HG03196 (cell line): ENCODE measurements around the gene DKK3.

ENCODE experiments used
- ATAC-seq: cut with Tn5 transposase; IDR thresholded peaks from one replicate; pipeline ENCODE4 v1.9.1; 2021; ENCODE audit not compliant: unreplicated experiment

Gene DKK3

DNA sequence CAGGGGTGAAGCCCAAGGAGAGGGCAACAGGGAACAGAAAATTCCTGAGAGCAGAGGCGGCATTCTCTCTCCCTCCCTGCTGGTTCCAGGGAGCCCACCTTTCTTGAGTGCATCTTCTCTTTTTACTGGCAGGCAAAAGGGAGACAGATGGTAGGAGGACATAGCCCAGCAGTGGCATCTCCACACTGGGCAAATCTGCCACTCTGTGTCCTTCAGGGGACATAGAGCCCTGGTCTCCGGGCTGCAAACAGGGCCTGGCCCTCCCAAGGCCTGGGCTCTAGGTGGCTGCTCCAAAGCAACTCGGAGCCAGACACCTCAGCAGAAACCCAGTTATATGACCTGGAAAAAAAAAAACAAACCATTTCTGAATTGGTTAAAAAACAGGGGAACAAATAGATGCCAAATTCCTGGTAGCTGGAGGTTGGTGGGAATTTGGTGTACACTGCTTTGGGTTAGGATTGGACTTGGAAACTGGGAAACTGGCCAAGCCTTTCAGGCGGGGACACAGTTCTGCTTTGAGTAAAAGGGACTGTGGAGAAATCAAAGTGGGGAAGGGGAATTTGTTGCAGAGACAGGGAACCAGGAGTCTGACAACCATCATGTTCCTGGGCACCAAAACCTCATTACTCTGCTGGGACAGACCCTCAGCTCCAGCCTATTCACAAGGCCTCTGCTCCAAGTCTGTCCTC is 23.6 kb upstream of the DKK3 start:
- no peak for ATAC-seq

GRCh38 chr11:12029738-12030363 is 21.4 kb upstream of the DKK3 start:
- ATAC-seq, result no peak

DNA sequence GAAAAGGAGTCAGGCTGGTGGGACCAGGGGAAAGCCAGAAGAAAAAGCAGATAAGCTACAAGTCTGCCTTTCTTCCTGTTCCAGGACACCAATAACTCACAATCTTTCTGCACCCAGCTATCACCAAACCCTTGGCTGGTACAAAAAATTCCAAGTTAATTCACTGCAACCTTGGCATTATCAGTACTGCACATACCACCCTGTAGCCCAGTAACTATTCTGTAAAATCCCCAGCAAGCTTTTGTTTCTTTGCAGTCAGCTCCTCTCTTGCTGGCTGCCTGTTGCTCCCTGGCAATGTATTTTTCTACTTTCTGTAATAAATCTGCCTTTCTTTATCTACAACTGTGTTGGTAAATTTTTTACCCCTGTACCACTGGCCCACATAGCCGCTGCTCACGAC is 20.7 kb upstream of the DKK3 start:
- no peak for ATAC-seq

DNA sequence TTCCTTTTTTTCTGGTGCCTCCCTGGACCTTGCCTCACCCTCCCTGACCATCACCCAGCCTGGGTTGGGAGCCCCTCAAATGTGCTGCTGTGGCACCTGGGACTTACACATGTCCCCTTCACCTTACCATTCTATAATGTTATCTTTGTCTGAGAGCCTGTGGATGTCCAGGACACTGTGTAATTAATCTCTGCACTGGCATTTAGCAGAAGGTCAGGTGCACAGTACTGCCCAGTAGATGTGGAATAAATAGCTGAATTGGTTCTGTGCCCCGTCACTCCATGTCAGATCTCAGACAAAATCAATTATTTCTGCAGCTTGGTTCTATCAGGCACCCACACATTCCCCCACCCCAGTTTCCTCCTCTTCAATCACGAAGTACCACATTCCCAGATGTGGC is 19.9 kb upstream of the DKK3 start:
- no peak for ATAC-seq

- ATAC-seq, result no peak
Measured at GRCh38 chr11:12026331-12027211, 18.1 kb upstream of the DKK3 start.

DNA sequence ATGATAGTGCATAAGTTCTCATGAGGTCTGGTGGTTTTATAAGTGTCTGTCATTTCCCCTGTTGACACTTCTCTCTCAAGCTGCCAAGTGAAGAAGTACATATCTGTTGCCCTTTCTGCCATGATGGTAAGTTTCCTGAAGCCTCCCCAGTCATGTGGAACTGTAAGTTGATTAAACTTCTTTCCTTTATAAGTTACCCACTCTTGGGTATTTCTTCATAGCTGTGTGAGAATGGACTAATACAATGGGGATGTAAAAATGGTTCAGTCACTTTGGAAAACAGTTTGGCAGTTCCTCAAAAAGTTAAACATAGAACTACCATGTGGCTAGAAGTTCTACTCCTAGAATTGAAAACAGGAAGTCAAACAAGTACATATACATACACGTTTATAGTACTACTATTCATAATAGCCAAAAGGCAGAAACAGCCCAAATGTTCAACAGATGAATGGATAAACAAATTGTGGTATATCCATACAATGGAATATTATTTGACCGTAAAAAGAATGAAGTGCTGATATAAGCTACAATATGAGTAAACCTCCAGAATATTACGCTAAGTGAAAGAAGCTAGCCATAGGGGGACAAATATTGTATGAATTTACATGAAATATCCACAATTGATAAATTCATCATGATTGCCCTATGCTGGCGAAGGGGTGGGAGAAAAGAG is 16.0 kb upstream of the DKK3 start:
- no peak for ATAC-seq

DNA sequence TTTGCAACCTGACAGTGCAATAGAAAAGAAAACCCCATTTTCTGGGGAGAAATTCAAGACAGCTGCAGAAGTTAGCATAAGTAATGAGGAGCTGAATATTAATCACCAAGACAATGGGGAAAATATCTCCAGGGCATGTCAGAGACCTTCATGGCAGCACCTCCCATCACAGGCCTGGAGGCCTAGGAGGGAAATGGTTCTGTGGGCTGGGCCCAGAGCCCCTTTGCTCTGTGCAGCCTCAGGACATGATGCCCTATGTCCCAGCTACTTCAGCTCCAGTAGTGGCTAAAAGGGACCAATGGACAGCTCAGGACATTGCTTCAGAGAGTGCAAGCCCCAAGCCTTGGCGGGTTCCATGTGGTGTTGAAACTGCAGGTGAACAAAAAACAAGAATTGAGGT is 14.6 kb upstream of the DKK3 start:
- no peak for ATAC-seq

DNA sequence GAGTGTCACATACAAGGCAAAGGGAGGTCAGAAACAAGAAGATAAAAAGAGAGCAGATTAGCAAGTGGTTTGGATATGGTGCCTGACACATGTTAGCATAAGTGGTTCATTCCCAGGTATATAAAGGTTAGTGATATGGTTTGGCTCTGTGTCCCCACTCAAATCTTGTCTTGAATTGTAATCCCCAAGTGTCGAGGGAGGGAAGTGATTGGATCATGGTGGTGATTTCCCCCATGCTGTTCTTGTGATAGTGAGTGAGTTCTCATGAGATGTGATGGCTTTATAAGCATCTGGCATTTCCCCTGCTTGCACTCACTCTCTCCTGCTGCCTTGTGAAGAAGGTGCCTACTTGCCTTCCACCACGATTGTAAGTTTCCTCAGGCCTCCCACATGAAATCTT is 12.1 kb upstream of the DKK3 start:
- ATAC-seq, result no peak

GRCh38 chr11:12019866-12020416 is 11.5 kb upstream of the DKK3 start:
- no peak for ATAC-seq

GRCh38 chr11:12019337-12019736 is 10.9 kb upstream of the DKK3 start:
- ATAC-seq, result no peak

DNA sequence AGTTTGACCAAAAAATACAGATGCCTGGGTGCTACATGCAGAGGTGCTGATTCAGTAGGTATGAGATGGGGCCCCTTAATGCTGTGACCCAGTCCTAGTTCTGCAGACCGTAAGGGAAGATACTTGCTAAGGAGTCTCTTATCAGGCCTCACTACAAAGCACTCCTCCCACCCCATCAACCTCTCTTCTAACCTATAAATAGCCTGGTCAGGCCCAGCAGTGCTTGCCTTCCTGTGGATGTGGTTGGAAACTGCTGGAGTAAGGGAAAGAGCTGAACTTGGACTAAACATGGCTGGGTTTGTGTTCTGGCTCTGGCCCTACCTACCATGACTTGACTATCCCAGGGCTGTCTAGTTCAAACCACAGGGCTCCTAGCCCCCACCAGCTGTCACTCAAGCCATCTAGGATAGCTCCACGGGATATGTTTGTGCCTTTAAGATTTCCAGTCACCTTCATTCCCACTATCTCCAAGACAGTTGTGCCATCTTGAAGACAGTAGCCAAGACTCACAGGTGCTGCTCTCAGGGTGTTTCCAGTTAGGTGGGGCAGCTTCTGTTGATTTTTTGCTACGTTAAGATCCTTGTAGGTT is 9.5 kb upstream of the DKK3 start:
- ATAC-seq, result no peak

- no peak for ATAC-seq
Measured at GRCh38 chr11:12017243-12017678, 8.8 kb upstream of the DKK3 start.

DNA sequence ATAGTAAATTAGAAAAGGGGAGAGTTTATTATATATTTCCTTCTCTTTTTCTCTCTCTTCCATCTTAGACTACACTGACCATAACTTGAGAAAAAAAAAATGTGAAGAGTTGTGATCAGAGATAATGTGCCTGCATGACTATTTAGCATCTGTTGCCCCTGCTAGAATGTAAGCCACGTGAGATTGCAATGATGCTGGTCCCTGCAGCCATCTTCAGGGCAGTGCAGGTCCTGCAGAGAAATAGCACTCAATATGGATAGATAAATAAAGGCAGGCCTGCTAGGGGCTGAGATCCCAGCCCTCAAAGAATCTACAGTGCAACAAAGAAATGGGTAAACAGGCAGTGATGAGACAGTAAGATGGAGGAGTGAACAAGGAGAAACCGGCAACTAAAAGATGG is 7.8 kb upstream of the DKK3 start:
- no peak for ATAC-seq

GRCh38 chr11:12015486-12015885 is 7.1 kb upstream of the DKK3 start:
- ATAC-seq, result no peak

DNA sequence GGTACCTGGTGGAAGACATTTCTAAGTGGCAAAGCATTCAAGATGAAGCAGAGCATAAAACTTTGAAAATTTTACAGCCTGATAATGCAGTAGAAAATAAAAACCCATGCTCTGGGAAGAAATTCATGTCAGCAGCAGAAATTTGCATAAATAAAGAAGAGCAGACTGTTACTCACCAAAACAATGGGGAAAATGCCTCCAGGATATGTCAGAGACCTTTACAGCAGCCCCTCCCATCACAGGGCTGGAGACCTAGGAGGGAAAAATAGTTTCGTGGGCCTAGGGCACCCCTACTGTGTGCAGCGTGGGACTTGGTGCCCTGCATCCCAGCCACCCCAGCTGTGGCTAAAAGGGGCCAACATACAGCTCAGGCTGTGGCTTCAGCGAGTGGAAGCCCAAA is 5.4 kb upstream of the DKK3 start:
- no peak for ATAC-seq

DNA sequence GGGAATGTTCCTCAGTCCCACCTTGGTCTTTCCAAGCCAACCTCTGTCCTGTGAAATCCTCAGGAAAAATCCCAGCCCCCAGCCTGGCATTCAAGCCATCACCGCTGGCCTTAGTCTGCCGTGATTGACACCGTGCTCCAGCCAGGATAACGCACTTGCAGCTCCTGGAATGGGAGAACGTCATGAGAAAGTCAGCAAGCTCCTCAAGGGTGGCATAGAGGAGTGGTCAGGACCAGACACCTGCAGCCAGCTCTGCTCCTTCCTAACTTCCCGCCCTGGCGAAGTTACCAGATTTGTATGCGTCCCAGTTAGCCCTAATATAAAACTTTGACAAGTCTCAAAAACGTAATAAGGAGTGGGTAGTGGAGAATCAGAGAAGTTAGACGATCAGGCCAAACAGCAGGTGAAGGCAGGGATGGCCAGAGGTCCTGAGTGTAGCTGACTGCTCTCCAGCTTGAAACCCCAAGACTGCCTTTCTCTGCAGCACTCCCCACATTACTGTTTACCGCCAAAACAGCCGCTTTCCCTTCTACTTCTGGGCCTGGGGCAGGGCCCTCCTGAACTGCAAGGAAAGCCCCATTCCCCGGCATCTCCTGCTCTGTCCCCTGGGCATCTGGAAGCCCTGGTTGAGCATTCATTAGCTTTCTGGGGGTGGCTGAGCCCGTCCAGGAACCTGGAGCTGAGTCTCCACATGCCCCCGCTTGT is 1.3 kb upstream of the DKK3 start:
- no peak for ATAC-seq

- no peak for ATAC-seq
Measured at GRCh38 chr11:12008790-12009616, 577 bp upstream of the DKK3 start.

DNA sequence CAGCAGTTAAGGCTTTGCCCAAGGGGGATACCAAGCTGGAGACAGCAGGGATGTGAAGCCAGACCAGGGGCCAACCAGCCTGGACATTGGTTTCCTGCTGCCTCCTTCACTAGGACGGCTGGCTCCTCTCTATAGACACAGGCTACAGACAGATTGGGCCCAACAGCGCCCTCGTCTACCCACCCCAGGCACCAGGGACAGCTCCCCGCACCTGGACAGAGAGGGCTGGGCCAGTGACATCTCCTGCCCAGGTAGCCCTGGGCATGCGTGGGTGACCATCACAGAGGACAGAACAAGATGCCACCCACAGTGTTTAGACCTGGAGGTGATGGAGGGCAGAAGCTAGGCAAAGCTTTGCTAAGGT is 1.2 kb downstream of the DKK3 start:
- no peak for ATAC-seq

DNA sequence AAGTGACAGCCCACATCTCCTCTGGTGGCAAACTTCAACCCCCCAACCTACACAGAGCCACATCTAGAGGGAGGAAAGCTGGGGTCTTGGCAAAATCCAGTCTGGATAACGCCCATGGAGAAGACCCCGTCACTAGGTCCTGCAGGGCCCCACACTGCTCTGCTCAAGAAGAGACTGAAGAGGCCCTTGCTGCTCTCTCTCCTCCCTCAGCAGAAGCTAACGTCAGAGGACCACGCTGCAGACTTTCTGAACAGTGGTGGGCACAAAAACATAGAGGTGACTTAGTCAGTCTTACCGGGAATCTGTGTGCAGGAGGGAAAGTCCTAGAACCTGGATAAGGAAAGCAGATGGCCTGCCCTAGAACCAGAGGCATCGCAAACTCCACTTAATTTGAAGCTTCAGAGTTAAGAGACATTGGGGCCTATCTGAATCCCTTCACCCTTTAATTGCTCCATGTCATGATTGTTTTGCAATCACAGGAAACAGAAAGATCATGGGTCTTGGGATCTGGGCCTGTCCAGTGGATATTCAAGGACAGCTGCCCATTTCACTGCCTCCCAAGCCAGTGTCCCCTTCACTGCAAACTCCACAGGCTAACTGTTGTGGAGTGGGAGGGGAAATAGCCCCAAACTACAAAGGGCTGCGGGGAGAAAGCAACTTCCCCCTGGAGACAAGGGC is 1.7 kb downstream of the DKK3 start:
- ATAC-seq, result no peak
